A673 (cell line): Measurements from ENCODE around the gene NCAM2. TPM values are rescaled to one million over a fixed set of nuclear protein-coding genes. Genes with fewer than 3 reads are reported as not detected.

Experiments
- BruUV-seq: library from RNA; stranded (reverse); fragments of 400-500 nt; replicated peaks from 2 replicates; lab custom pipeline; 2021; lab: Mats Ljungman, UMichigan
- CTCF ChIA-PET: fragments of 300-600 bp; sonication (Branson Sonifier 250); formaldehyde crosslinking; loops from one replicate; lab custom pipeline; 2022; ENCODE audit warnings: antibody characterized with exemption; lab: Charles Lee
- POLR2A ChIA-PET: fragments of 300-600 bp; sonication (Branson Sonifier 250); formaldehyde crosslinking; loops from one replicate; lab custom pipeline; 2022; ENCODE audit warnings: antibody characterized with exemption; ENCODE audit not compliant: low non-redundant PET; lab: Charles Lee
- DNase-seq: peaks from one replicate; pipeline ENCODE4 v3.0.0-alpha.2; 2015; ENCODE audit warnings: low spot score
- H3K27ac ChIP-seq: fragments of 200-600 bp; sonication (generic); 2 replicates; pipeline ENCODE4 v1.5.1; 2016; ENCODE audit warnings: mixed run types, low read depth, mild to moderate bottlenecking, mixed read lengths, antibody characterized with exemption, low read length; ENCODE audit not compliant: poor library complexity, severe bottlenecking
- H3K27me3 ChIP-seq: fragments of 200-600 bp; sonication (generic); replicated peaks from 2 replicates; pipeline ENCODE4 v1.6.1; 2017; ENCODE audit warnings: mixed run types, low read depth, mild to moderate bottlenecking, mixed read lengths, antibody characterized with exemption, low read length; ENCODE audit not compliant: insufficient read depth, poor library complexity
- H3K36me3 ChIP-seq: fragments of 200-600 bp; sonication (generic); 2 replicates; pipeline ENCODE4 v1.6.1; 2016; ENCODE audit warnings: mixed run types, mild to moderate bottlenecking, mixed read lengths, antibody characterized with exemption, low read length; ENCODE audit not compliant: insufficient read depth, poor library complexity, severe bottlenecking
- H3K4me1 ChIP-seq: fragments of 200-600 bp; sonication (generic); 2 replicates; pipeline ENCODE4 v1.6.1; 2017; ENCODE audit warnings: mixed run types, mild to moderate bottlenecking, mixed read lengths, antibody characterized with exemption, low read length; ENCODE audit not compliant: insufficient read depth, poor library complexity, severe bottlenecking
- H3K4me3 ChIP-seq: fragments of 200-600 bp; sonication (generic); 2 replicates; pipeline ENCODE4 v1.5.1; 2016; ENCODE audit warnings: low read depth, mixed run types, mild to moderate bottlenecking, mixed read lengths, low read length; ENCODE audit not compliant: poor library complexity, severe bottlenecking
- H3K9me3 ChIP-seq: fragments of 200-600 bp; sonication (generic); 2 replicates; pipeline ENCODE4 v1.6.1; 2016; ENCODE audit warnings: mixed run types, low read depth, mild to moderate bottlenecking, mixed read lengths, antibody characterized with exemption, low read length; ENCODE audit not compliant: poor library complexity, severe bottlenecking
- EZH2 ChIP-seq: fragments of 200-600 bp; sonication (generic); IDR thresholded peaks from 2 replicates; pipeline ENCODE4 v1.6.1; 2017; ENCODE audit warnings: borderline replicate concordance, low read depth, mild to moderate bottlenecking, mixed read lengths, antibody characterized with exemption, low read length; ENCODE audit not compliant: poor library complexity, severe bottlenecking
- intact Hi-C: fragments of 100-400 bp; cut with micrococcal nuclease; formaldehyde crosslinking; loops from one replicate; pipeline ENCODE4 v1.10.0; 2022; ENCODE audit not compliant: unreplicated experiment
- total RNA-seq: library from RNA; stranded (reverse); gene quantifications from 2 replicates; pipeline ENCODE4 v1.2.3, GENCODE V29; 2021
- TF ChIP-seq, protein P1 (sequence below): fragments of 300-800, 200-600 bp; sonication (generic); conservative IDR thresholded peaks from 2 replicates; pipeline ENCODE4 v1.5.1; 2017; ENCODE audit warnings: low read depth, mild to moderate bottlenecking, antibody characterized with exemption, low read length, moderate library complexity, mixed read lengths

Gene NCAM2
- total RNA-seq, 1 experiment from 2014 or later: 38.2 TPM

DNA sequence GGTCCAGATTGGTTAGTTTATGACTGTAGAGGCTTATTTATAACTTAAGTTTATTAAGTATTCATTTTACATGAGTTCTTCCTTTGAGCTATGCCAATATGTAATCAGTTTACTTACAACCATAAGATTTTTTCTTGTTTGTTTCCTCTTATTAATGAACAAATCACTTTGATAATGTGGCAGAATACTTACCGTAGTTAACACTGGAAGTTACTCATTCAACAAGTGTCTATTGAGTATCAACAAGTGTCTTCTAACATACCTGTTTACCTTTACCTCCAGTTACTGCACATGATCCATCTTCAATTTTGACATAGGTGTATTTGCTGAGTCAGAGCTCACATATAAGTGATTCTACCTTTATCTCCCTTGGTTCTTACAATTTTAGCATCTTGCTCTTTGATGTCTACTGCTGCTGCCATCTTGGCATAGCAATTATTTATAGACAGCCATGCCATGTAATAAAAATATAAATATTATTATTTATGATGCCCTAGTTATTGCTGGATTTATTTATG is 205.7 kb downstream of the NCAM2 start:
- no peaks in the 10 kb centered on the region for H3K9me3 ChIP-seq
- no peak for TF ChIP-seq EZH2
- TF ChIP-seq, protein P1, sequence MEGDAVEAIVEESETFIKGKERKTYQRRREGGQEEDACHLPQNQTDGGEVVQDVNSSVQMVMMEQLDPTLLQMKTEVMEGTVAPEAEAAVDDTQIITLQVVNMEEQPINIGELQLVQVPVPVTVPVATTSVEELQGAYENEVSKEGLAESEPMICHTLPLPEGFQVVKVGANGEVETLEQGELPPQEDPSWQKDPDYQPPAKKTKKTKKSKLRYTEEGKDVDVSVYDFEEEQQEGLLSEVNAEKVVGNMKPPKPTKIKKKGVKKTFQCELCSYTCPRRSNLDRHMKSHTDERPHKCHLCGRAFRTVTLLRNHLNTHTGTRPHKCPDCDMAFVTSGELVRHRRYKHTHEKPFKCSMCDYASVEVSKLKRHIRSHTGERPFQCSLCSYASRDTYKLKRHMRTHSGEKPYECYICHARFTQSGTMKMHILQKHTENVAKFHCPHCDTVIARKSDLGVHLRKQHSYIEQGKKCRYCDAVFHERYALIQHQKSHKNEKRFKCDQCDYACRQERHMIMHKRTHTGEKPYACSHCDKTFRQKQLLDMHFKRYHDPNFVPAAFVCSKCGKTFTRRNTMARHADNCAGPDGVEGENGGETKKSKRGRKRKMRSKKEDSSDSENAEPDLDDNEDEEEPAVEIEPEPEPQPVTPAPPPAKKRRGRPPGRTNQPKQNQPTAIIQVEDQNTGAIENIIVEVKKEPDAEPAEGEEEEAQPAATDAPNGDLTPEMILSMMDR: no peak
- DNase-seq: no peak
- no peaks in the 10 kb centered on the region for H3K27me3 ChIP-seq
- ChIA-PET POLR2A (no interaction called here), CTCF (no interaction called here)
- H3K4me1 ChIP-seq: peaks cover 4% of the 10 kb centered on the region
- no peaks in the 10 kb centered on the region for H3K36me3 ChIP-seq
- H3K27ac ChIP-seq: no peak overlapping the region
- H3K4me3 ChIP-seq: no peak overlapping the region
- no TSS peak for BruUV-seq
- intact Hi-C loops: no loop called here

DNA sequence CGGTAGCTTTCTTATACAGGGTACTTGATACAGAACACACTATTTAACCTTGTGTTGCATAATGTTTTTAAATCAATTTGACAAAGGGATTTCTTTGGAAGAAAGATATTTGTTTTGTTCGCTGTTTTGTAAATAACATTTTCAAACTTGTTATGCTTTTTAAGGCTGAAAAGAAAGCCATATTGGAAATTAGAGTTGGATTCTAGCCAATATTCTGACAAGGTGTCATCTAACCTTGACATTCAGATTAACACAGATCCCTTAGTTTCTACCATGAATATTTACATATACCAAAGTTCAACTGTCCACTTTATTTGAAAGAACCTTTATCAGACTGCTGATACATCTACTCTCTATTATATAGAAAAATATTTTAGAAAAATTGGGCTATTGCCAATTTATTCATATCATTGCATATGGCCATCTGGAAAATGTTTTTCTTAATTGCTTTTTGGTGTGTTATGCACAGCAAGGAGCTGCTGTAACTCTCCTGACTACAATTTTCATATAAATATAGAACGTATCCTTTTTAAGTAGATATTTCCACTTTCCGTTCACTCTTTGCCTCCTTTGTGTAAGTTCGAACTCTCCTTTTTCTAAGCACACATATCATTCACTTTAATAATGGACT is 206.3 kb downstream of the NCAM2 start:
- intact Hi-C loops: no loop called here
- CTCF ChIA-PET: no interaction called here
- POLR2A ChIA-PET: no interaction called here
- no peaks in the 10 kb centered on the region for H3K36me3 ChIP-seq
- no peaks in the 10 kb centered on the region for H3K9me3 ChIP-seq
- no peaks in the 10 kb centered on the region for H3K27me3 ChIP-seq
- no peak overlapping the region for H3K27ac ChIP-seq
- peaks cover 4% of the 10 kb centered on the region for H3K4me1 ChIP-seq
- no peak for DNase-seq
- TF ChIP-seq EZH2: no peak
- TF ChIP-seq, protein P1: no peak
- BruUV-seq: no TSS peak
- no peak overlapping the region for H3K4me3 ChIP-seq

DNA sequence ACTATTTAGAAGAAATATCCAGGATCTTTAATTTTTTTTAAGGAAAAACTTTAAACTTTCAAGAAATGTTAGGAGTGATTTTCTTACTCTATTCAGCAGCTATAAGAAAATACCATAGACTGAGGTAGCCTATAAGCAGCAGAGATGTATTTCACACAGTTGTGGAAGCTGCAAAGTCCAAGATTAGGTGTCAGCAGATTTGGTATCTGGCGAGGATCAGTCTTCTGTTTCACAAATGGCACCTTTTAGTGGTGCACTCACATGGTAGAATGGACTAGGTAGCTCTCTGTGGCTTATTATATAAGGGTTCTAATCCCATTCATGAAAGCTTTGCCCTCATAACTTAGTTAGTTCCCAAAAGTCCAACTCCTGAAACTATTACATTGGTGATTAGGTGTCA is 207.4 kb downstream of the NCAM2 start:
- no peak overlapping the region for H3K27ac ChIP-seq
- peaks cover 4% of the 10 kb centered on the region for H3K4me1 ChIP-seq
- intact Hi-C loops: no loop called here
- H3K9me3 ChIP-seq: no peaks in the 10 kb centered on the region
- no TSS peak for BruUV-seq
- no peaks in the 10 kb centered on the region for H3K27me3 ChIP-seq
- no peak for DNase-seq
- H3K36me3 ChIP-seq: no peaks in the 10 kb centered on the region
- no peak overlapping the region for H3K4me3 ChIP-seq
- ChIA-PET CTCF (no interaction called here), POLR2A (no interaction called here)
- TF ChIP-seq, protein P1: no peak
- no peak for TF ChIP-seq EZH2
